Activated CD4-positive, alpha-beta T cell treated with anti-CD3 and anti-CD28 coated beads for 1 hour (primary cell): Measurements from ENCODE around the gene COQ8A.
A peak's percentile ranks its signal among the peaks of the same experiment; 100 is the strongest.
"Not testable (repeated sequence)": the region's sequence is repeated elsewhere in the genome, so short reads cannot be mapped to it uniquely, and the experiment has no call there.

ENCODE experiments used
- DNase-seq: peaks from one replicate; pipeline ENCODE4 v3.0.0-alpha.2; 2020

COQ8A gene

GRCh38 chr1:226929260-226930111 is 10.6 kb upstream of the COQ8A start:
- DNase-seq = not testable (repeated sequence)

DNA sequence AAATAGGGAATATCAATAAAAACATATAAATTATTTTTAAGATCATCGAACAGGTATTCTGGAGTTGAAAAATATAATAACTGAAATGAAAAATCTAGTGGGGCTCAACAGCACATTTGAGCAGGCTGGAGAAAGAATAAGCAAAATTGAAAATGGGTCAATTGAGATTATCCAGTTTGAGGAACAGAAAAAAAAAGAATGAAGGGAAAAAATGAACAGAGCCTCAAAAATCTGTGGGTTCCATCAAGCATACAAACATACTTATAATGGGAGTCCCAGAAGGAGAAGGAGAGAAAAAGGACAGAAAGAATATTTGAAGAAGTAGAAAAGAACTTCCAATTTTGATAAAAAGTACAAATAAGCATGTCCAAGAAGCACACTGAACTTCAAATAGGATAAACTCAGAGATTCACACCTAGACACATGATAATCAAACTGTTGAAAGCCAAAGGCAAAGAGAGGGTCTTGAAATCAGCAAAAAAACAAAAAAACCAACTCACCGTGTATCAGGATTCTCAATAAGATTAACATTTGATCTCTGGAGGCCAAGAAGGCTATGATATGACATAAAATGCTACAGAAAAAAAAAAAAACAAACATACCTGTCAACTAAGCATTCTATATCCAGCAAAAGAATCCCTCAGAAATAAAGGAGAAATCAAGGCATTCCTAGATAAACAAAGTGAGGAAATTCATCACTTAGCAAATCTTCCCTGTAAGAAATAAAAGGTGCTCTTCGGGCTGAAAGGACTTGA is 5.4 kb upstream of the COQ8A start:
- no peak for DNase-seq

- no peak for DNase-seq
These were observed 2.0 kb upstream of the COQ8A start for GRCh38 chr1:226937940-226938725.

- DNase-seq = no peak
These were observed 1.1 kb upstream of the COQ8A start for GRCh38 chr1:226938903-226939437.

DNA sequence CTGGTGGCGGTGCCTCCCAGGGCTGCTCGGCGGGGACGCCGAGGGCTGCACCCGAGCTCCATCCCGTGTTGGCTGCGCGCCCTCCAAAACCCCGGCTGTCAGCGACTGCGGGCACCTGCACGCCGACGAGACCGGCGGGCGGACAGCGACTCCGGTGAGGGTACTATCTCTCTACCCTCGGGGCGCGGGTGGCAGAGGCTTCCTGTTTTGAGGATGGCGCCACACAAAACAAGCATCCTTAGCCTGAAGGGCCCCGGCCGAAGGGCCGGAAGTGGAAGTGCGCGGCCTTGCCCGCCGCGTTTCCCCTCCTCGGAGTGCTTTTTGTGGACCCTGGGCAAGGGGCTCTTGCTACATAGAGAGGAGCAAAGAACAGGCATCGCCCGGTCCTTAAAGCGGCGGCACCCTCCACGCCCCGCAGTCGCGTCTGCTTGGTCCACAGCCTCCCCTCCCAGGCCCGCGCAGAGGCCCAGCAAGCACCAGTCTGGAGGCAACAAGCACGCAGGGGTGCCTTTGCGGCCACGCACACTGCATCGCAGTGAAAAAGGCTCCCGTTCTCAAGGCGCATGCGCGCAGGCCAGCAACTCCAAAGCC is 561 bp upstream of the COQ8A start:
- DNase-seq = peak; percentile 53

- no peak for DNase-seq
These were observed 643 bp downstream of the COQ8A start for GRCh38 chr1:226940806-226941067.

DNA sequence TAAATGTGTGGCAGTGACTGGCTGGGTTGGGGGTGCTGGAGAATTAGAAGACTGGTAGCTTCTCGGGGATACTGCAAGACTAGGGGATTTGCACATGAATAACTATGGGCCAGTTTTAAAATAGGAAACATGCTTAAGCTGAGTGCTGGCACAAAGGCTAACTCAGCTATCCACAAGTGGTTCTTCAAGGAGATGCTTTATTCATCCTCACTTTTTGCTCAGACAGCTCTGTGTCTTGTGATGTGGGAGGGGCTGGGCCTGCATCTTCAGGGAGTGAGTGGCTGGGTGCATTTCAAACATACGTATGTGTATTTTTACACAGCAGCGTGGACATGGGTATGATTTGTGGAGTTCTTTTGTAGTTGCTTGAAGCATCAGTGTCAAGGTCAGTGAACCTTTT is 2.3 kb downstream of the COQ8A start:
- DNase-seq = no peak

GRCh38 chr1:226943156-226943555 is 3.1 kb downstream of the COQ8A start:
- DNase-seq = no peak

- DNase-seq = no peak
These were observed 3.8 kb downstream of the COQ8A start for GRCh38 chr1:226943927-226944326.

DNA sequence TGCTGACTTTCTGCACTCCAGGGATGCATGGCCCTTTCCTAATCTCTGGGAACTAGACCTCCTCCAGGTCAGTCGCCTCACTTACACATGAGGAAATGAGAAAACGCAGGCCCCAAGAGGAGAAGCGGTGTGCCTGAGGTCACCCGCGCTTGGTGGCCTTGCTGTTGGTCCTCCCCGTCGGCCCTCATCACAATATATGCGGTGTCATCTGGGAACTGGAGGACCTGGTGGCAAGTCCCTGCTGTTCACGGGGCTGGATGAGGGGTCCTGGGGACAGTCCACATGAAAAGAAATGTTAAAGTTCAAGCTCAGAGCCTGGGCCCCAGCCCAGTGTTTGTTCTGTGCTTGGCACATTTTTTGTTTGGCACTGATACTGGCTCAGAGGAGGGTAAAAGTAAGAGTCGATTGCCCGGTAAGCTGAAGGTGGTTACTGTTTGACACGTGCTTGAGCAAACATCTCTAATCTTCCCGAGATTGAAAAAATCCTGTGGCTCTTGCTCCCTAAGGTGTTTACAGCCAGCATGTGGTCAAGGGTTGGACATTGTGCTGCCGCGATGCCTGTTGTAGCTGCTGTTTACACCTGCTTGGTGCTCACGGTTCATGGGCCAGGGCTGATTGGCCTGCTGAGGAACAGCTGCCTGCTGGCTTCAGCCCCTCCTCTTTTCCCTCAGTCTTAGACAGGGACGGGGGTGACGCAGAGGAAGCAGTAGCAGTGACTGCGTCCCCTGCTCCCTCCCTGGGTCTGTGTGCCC is 5.2 kb downstream of the COQ8A start:
- DNase-seq = no peak

- no peak for DNase-seq
These were observed 5.8 kb downstream of the COQ8A start for GRCh38 chr1:226945858-226946245.

DNA sequence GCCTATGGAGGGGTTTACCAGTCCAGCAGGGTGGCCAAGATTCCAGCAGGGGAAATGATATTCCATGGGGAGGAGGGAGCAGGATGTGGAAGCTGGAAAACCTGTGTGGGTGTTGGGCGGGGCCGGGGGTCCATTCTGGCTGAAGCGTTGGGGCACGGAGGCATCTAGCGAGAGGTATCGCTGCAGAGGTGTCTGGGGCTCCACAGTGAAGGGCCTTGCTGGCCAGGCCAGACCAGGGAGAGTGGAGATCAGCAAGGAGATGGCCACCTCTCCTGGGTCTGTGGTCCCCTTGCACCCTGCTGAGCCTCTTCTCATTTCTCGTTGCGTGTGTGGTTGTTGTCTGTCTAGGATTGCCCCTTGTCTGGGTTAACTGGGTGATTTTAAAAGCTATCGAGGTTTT is 6.2 kb downstream of the COQ8A start:
- no peak for DNase-seq

DNA sequence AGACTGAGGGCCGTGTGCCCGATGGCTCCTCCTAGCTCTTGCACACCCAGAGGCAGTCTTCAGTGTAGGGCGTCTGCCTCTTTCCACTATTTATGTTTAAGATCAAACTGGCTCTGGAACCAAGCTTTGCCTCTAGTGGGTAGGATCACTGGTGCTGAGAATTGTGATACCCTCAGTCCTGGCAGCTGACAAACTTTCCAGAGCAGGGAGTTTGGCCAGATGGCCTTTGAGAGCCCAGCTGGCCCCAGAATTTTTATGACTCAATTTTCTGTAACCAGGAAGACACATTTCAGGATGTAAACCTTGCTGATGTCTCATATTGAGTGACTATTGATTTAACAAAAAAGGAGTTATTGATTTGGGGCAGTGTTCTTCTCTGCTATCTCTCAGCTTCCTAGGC is 6.7 kb downstream of the COQ8A start:
- DNase-seq = no peak

GRCh38 chr1:226948051-226948450 is 8.0 kb downstream of the COQ8A start:
- DNase-seq = no peak

GRCh38 chr1:226948480-226948879 is 8.4 kb downstream of the COQ8A start:
- DNase-seq = no peak

- DNase-seq = no peak
These were observed 8.9 kb downstream of the COQ8A start for GRCh38 chr1:226948996-226949395.

GRCh38 chr1:226949401-226949800 is 9.3 kb downstream of the COQ8A start:
- no peak for DNase-seq

DNA sequence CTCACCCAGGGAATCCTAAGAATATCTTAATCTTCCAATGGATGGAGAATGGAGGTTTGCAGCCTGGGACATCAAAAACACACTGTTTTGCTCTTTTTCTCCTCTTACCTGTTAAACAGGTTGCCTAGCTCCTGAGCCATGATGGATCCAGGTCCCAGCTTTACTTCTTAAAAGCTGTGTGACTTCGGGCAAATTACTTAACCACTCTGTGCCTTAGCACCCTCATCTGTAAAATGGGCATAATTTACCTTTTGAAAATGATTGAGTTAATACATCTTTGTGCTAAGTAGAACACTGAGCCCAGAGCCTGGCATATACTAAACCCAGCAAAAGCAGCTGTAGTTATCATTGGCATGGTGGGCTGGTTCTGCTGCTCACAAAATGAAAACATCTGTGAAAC is 10.2 kb downstream of the COQ8A start:
- DNase-seq = no peak

DNA sequence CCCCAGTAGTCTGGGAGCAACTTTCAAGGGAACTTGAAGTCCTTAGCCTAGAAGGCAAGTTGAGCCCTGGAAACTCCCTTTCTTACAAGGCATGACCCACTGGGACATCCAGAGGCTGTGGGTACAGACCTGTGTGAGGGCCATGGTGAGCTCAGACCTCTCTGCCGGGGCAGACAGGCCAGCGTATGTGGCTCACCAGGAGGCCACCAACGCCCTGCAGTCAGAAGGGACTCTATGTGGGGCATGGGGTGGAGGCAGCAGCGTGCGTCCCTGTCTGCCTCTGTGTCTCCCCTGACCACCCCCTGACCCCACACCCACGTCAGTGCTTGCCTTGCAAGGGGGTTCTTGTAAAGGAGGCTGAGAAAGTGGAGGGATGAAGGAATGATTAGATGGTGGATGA is 10.8 kb downstream of the COQ8A start:
- DNase-seq = no peak

DNA sequence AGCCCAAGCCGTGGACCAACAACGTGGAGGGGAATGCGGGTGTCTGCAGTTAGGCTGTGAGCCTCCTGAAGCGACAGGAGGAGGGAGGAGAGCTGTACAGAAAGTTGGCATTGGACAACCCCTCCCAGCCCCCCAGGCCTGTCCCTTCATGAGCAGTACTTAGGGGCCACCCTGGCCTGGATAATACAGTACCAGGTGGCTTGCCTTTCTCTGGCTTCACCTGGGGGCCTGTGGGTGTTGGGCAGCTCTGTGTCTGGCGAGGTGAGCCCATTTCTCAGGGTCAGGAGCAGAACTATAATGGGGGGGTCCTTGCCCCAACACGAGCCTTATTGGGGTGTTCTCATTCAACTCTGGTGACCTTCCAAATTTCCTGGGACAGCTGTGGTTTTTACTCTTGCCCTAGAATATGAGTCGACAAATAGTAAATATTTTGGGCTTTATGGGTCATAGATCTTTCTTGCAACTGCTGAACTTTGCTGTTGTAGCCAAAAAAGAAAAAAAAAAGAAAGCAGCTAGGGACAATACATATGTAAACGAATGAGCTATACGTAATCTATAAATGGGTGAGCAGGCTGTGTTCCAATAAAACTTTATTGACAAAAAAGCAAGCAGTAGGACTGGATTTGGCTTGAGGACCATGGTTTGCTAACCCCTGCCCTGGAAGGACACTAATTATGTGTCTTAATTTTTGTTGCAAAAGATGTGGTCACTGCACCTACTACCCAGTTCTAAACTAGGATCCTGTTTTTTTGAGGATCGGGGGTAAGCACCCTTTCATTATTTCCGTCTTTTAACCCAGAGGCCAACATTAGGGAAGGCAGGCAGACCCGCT is 11.4 kb downstream of the COQ8A start:
- DNase-seq = no peak

DNA sequence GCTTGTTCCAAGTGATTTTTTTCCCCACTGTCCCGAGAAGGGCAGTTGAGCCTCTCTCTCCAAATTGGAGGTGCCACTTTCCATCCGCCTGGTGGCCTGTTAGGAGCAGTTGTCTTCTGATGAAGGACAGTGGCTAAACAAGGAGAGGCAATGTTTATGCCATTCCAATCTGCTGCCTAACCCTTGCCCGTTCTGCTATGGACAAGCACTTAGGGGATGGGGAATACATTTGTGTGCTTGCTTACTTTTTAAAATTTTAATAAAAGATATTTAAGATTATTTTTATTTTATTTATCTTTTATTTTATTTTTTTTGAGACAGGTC is 12.0 kb downstream of the COQ8A start:
- no peak for DNase-seq
